PC-3 (cell line): Measurements from ENCODE around the gene GTF2H2C.

Source experiments
- CTCF ChIP-seq: fragments of 300-600 bp; sonication (generic); conservative IDR thresholded peaks from 2 replicates; pipeline ENCODE4 v1.5.1; 2017; ENCODE audit warnings: antibody characterized with exemption, low read depth, mild to moderate bottlenecking, low read length
- EZH2 ChIP-seq: fragments of 300-600 bp; sonication (generic); IDR thresholded peaks from one replicate; pipeline ENCODE4 v1.6.1; 2017; ENCODE audit warnings: antibody characterized with exemption, mild to moderate bottlenecking, low read length; ENCODE audit not compliant: unreplicated experiment
- EZH2phosphoT487 ChIP-seq: fragments of 300-600 bp; sonication (generic); IDR thresholded peaks from 2 replicates; pipeline ENCODE4 v1.6.1; 2018; ENCODE audit warnings: mild to moderate bottlenecking, antibody characterized with exemption, low read length, borderline replicate concordance

GRCh38 chr5:69525490-69525889 is 34.5 kb upstream of the GTF2H2C start:
- TF ChIP-seq CTCF (no peak), EZH2 (no peak), EZH2phosphoT487 (no peak)
